HG03571 (cell line): Measurements from ENCODE around the gene BRD4.
"Not testable (repeated sequence)": the region's sequence is repeated elsewhere in the genome, so short reads cannot be mapped to it uniquely, and the experiment has no call there.

Experiments
- ATAC-seq: cut with Tn5 transposase; IDR thresholded peaks from one replicate; pipeline ENCODE4 v1.9.1; 2021; ENCODE audit not compliant: unreplicated experiment

The BRD4 gene

DNA sequence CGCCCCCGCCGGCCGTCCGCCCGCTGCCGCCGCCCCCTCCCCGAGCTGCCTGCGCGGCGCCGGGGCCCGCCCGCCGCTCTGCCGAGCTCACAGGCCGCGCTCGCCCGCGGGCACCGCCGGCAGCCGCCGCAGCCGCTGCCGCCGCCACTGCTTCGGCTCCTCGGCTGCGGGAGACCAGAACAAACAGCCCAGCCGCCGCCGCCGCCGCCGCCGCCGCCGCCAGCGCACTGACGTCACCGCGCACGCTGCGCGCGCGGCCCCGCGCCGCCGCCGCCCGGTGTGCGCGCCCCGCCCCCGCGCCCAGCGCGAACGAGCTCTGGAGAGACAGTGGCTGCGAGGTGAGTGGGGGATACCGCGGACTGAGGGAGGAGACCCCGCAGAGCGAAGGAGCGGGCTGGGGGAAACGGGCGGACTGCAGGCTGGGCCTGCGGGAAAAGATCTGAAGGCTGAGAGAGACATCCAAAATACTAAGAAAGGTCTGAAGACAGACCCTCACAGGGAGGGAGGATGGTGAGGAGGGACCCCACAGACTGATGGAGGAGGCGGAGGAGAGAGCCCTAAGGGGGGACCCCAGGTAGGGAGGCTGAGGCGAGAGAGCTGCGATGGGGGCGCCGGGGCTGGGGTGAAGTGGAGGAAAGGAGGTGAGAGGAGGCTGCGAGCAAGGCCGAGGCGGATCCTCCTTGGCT, at the start of gene BRD4:
Gene BRD4, minus strand, starts transcription at position 229 of the 686 bp plus-strand sequence. CDS start 59,440 bp downstream, outside the sequence.
- peak; percentile 37 for ATAC-seq

- ATAC-seq, result no peak
These were observed 49.5 kb upstream of the BRD4 start for GRCh38 chr19:15381864-15382263.

GRCh38 chr19:15381429-15381828, 49.1 kb upstream of the BRD4 start:
- ATAC-seq, result no peak

DNA sequence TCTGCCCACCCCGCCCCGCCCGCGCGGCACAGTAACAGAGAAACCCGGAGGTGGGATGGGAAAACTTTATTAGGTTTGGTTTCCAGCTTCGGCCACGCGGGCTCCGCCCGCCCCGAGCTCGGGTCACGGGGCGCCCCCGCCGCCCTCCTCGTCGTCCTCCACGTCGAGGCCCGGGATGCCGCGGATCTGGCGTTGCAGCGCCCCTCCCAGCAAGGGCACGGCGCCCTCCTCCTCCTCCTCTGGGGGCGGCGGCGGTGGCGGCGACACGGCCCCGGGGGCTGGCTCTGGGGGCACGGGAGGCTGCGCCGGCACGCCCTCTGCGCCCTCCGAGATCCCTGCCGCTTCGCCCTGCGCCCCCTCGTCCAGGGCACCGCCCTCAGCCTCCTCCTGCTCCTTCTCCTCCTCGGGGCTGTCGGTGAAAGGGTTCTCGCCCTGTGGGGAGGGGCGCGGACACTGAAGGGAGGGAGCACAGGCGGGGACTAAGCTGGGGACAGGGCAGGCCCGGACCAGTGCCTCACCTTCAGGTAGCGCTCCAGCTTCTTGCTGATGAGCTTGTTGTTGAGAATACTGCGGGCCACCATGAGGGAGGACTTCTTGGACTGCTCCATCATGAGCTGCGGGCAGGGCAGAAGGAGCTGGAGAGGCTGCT, 47.8 kb upstream of the BRD4 start:
- peak; percentile 41 for ATAC-seq

- ATAC-seq, result peak; percentile 70
These were observed 47.0 kb upstream of the BRD4 start, which contains the start of gene AKAP8 for GRCh38 chr19:15379083-15379998. AKAP8 (minus strand) TSS chr19:15379787; CDS start chr19:15379731, 56 bp downstream.

GRCh38 chr19:15378534-15379082, 46.3 kb upstream of the BRD4 start:
- no peak for ATAC-seq

DNA sequence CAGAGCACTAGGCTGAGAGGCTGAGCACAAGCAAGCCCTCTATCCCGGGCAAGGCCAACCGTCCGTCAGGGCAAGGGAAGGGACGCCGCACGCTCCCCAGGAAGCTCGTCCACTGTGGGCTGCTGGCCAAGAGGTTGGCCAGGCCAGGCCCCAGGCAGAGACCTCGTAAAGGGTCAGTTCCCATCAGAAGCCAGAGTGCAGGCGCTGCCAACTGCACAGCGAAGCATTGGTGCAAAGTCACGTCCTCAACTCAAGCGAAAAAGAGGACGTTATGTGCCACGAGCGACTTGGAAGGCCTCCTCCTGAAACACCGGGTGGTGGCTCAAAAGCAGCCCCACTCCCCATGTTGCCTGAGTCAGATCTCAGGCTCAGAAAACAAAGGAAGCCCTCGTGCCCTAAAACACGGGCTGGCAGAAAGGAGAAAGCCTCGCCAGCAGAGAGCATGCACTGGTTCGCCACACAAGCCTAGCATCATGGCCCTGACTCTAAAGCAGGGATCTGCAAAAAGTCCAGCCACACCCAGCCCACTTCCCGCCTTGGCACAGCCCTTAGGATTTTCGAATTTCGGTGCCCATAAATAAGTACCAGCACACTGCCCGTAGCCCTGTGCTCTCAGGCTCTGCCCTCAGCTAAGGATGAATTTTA, 42.6 kb upstream of the BRD4 start:
- no peak for ATAC-seq

GRCh38 chr19:15374105-15374651, 41.8 kb upstream of the BRD4 start:
- no peak for ATAC-seq

GRCh38 chr19:15373644-15374043, 41.3 kb upstream of the BRD4 start:
- no peak for ATAC-seq

- ATAC-seq, result no peak
These were observed 40.6 kb upstream of the BRD4 start for GRCh38 chr19:15372891-15373301.

DNA sequence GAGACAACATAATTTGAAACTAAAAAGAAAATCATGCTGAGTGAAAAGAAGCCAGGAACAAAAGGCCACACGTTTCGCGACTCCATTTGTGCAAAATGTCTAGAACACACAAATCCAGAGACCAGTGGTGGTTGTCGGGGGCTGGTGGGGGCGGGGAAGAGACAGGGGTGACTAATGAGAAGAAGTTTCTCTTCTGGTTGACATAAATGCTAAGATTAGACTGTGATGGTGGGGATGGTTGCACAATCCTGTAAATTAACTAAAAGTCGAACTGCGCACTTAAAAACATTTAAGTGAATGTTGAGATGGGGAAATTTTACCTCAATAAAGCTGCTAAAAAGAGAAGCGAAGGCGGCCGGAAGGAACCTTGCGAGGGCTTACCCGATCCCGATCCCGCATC, 40.1 kb upstream of the BRD4 start:
- no peak for ATAC-seq

- no peak for ATAC-seq
These were observed 39.5 kb upstream of the BRD4 start for GRCh38 chr19:15371786-15372380.

DNA sequence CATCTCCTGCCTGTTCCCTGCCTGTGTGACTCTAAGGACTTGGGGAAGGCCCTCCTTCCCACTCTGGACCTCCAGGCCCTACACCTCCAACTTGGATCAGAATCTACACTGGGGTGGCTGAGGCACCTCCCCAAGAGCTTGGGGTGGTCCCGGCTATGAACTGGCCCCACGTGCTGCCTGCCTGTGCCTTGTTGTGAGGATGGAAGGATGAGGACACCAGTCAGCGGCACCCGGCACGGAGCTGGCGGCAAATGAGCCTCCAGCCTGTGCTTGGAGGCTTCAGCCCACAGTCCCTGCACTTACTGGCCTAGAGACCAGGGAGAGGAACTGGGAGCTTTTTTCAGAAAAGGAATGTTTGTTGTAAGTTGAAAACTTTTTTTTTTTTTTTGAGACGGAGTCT, 38.8 kb upstream of the BRD4 start:
- ATAC-seq, result no peak

DNA sequence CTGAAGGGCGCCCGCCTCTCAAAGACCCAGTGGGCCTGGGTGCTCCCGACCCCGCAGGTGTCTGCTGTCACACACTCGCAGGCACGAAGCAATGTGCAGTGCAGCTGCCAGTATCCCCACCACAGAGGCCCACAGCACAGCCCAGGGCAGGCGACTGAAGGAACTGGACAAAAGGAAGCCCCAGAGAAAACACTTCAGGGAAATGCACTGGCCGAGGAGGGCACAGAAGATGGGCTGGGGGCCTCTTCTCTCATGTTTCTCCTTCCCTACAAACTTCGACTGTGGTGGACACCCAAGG, 37.2 kb upstream of the BRD4 start:
- ATAC-seq, result no peak

DNA sequence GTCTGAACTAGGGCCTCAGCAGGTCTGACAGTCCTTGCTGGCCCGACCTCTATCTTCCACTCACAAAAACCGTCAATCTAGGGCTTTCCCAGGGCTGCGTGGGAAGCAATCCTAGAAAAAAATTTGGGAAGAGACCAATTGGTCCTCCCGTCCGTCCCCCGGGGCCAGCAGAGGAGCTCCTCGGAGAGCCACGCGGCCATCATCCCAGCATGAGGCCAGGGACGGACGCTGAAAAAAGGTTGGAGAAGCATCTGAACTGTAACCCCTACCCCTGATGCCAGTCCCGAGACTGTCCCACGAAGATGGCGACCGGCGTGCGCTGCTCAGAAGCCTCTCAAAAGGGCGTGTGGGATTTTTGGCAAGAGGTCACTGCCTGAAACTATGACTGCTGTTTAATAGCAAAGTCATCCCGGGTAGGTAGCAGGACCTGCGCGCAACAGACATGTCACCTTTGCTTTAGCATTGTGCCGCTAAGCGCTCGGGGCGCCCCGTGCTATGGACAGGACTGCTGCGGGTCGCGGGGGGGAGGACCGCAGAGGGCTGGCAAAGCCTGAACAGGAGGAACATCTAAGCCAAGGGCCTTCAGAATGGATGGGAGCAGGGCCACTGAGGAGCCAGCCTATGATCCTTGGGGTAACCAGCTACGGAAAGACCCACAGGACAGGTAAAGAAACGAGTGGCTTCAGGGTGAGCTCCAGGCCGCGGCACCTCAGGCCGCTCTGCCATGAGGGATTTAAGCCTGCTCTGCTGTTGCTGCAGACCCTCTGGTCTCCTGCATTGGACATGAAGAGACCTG, 36.7 kb upstream of the BRD4 start:
- no peak for ATAC-seq

GRCh38 chr19:15368051-15368632, 35.8 kb upstream of the BRD4 start:
- ATAC-seq, result no peak

GRCh38 chr19:15367439-15367838, 35.1 kb upstream of the BRD4 start:
- ATAC-seq, result no peak

DNA sequence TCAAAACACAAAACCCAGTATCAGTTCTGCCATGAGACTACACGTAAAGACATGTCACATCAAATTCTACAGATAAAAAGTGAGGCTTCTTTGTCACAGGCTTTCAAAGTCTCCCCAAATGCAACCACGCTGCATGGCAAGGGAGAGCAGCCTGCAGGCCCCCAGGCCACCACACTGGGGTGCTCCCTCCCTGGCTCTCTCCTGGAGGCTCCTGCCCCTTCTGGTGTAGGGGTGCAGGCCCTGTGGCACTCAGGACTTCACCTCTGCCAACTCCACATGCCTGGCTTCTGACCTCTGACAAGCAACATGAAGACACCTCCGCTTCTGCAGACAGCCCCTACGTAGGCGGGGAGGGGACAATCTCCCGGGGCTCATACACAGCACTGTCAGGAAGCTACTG, 32.9 kb upstream of the BRD4 start:
- no peak for ATAC-seq

DNA sequence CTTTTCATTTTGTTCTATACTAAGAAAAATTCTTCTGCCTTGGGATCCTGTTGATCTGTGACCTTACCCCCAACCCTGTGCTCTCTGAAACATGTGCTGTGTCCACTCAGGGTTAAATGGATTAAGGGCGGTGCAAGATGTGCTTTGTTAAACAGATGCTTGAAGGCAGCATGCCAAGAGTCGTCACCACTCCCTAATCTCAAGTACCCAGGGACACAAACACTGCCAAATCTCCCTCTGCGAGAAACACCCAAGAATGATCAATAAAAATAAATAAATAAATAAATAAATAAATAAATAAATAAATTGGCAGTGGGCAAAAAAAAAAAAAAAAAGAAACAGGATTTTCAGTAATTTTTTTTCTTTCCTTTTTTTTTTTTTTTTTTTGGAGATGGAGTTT, 31.5 kb upstream of the BRD4 start:
- ATAC-seq, result not testable (repeated sequence)
